Measurements from ENCODE around the gene ZNF385C.

GRCh38 chr17:42071810-42072209 is 26.5 kb downstream of the ZNF385C start:
- TF ChIP-seq CTCF (conservative IDR thresholded peaks at IDR 0.05 in 1 of 2, IDR thresholded peaks at IDR 0.05 in 1 of 2; ENCODE audit: low read depth in 1 of 2, low read length in 2 of 2) (no peak), EZH2 (IDR thresholded peaks at IDR 0.05; ENCODE audit: low read length, missing control alignments) (no peak)
